ENCODE data around the gene KCNH3. TPM values are rescaled to one million over a fixed set of nuclear protein-coding genes. Genes with fewer than 3 reads are reported as not detected.
"Not testable (repeated sequence)": the region's sequence is repeated elsewhere in the genome, so short reads cannot be mapped to it uniquely, and the experiment has no call there.

The KCNH3 gene
- total RNA-seq, 1 donor from 2014 or later: not detected

DNA sequence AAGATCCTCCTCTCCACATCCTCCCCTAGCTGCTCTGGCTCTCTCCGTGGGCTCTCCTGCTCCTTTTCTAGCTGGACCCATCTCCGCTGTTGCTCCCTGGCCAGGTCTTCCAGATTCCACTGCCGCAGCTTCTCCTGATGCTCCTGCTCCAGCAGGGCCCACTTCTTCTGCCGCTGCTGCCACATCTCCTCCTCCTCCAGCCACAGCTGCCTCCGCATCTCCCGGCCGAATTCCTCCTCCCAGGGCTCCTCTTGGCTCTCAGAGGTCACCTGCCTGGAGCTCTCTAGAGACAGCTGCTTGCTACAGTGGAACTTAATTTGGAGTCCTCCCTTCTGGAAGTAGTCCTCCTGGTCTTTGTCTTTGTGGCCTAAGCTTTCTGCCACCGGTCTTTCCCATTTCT is 61.1 kb downstream of the KCNH3 start:
- H3K36me3 Mint-ChIP-seq: peaks cover 4% of the 10 kb centered on the region
- H3K4me1 ChIP-seq: no peaks in the 10 kb centered on the region
- no peak overlapping the region for H3K4me3 ChIP-seq
- H3K27me3 Mint-ChIP-seq (ENCODE audit: insufficient read depth, low read depth): peaks cover 4% of the 10 kb centered on the region
- no peak overlapping the region for H3K27ac Mint-ChIP-seq
- H3K9me3 Mint-ChIP-seq: no peaks in the 10 kb centered on the region
- no peaks in the 10 kb centered on the region for H3K27me3 ChIP-seq
- H3K27ac ChIP-seq: no peak overlapping the region
- H3K4me3 Mint-ChIP-seq: no peak overlapping the region
- peaks cover 13% of the 10 kb centered on the region for H3K4me1 Mint-ChIP-seq
- TF ChIP-seq EZH2phosphoT487 (IDR thresholded peaks at IDR 0.05): no peak
- TF ChIP-seq EZH2 (IDR thresholded peaks at IDR 0.05): no peak
- TF ChIP-seq, protein P1, sequence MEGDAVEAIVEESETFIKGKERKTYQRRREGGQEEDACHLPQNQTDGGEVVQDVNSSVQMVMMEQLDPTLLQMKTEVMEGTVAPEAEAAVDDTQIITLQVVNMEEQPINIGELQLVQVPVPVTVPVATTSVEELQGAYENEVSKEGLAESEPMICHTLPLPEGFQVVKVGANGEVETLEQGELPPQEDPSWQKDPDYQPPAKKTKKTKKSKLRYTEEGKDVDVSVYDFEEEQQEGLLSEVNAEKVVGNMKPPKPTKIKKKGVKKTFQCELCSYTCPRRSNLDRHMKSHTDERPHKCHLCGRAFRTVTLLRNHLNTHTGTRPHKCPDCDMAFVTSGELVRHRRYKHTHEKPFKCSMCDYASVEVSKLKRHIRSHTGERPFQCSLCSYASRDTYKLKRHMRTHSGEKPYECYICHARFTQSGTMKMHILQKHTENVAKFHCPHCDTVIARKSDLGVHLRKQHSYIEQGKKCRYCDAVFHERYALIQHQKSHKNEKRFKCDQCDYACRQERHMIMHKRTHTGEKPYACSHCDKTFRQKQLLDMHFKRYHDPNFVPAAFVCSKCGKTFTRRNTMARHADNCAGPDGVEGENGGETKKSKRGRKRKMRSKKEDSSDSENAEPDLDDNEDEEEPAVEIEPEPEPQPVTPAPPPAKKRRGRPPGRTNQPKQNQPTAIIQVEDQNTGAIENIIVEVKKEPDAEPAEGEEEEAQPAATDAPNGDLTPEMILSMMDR (IDR thresholded peaks at IDR 0.05): no peak
- H2AFZ ChIP-seq (replicated peaks): no peak overlapping the region
- no peak overlapping the region for H3K9ac ChIP-seq
- no peak overlapping the region for H3K4me2 ChIP-seq
- no peaks in the 10 kb centered on the region for H3K79me2 ChIP-seq (ENCODE audit: low read depth)
- H3K36me3 ChIP-seq: no peaks in the 10 kb centered on the region
- no peaks in the 10 kb centered on the region for H4K20me1 ChIP-seq (ENCODE audit: low read depth)
- no peaks in the 10 kb centered on the region for H3F3A ChIP-seq (ENCODE audit: low read depth)
- DNase-seq (ENCODE audit: low spot score): no peak
- no peaks in the 10 kb centered on the region for H3K9me3 ChIP-seq (ENCODE audit: low read depth)

DNA sequence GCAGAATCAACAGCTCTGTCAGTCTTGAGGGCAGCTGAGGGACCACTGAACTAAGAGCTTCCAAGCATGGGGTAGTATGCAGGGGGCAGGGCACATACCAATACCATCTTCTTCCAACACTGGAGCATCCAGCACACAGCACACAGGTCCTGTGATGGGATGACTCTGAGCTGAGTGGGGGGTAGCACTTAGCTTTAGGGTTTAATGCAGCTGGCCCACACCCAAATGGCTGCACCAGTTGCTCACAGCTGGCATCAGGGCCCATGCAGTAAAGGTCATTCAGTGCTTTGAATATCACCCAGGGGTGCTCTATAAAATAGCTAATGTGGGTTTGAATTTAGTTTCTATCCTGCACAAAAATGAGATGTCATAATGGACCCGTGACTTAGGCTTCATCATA is 64.9 kb downstream of the KCNH3 start:
- H3K36me3 ChIP-seq: no peaks in the 10 kb centered on the region
- no peak overlapping the region for H2AFZ ChIP-seq (replicated peaks)
- no peaks in the 10 kb centered on the region for H3K79me2 ChIP-seq (ENCODE audit: low read depth)
- no peaks in the 10 kb centered on the region for H3K4me1 ChIP-seq
- TF ChIP-seq EZH2 (IDR thresholded peaks at IDR 0.05): no peak
- TF ChIP-seq, protein P1 (IDR thresholded peaks at IDR 0.05): no peak
- TF ChIP-seq EZH2phosphoT487 (IDR thresholded peaks at IDR 0.05): no peak
- no peak overlapping the region for H3K4me3 Mint-ChIP-seq
- no peak for DNase-seq (ENCODE audit: low spot score)
- no peak overlapping the region for H3K27ac ChIP-seq
- no peak overlapping the region for H3K9ac ChIP-seq
- H3K27me3 ChIP-seq: no peaks in the 10 kb centered on the region
- H3K27ac Mint-ChIP-seq: no peak overlapping the region
- H3K36me3 Mint-ChIP-seq: no peaks in the 10 kb centered on the region
- H3K4me2 ChIP-seq: no peak overlapping the region
- peaks cover 4% of the 10 kb centered on the region for H3K4me1 Mint-ChIP-seq
- H3K4me3 ChIP-seq: no peak overlapping the region
- peaks cover 4% of the 10 kb centered on the region for H3F3A ChIP-seq (ENCODE audit: low read depth)
- H4K20me1 ChIP-seq (ENCODE audit: low read depth): no peaks in the 10 kb centered on the region
- peaks cover 4% of the 10 kb centered on the region for H3K27me3 Mint-ChIP-seq (ENCODE audit: insufficient read depth, low read depth)
- H3K9me3 ChIP-seq (ENCODE audit: low read depth): no peaks in the 10 kb centered on the region
- H3K9me3 Mint-ChIP-seq: peaks cover 3% of the 10 kb centered on the region

DNA sequence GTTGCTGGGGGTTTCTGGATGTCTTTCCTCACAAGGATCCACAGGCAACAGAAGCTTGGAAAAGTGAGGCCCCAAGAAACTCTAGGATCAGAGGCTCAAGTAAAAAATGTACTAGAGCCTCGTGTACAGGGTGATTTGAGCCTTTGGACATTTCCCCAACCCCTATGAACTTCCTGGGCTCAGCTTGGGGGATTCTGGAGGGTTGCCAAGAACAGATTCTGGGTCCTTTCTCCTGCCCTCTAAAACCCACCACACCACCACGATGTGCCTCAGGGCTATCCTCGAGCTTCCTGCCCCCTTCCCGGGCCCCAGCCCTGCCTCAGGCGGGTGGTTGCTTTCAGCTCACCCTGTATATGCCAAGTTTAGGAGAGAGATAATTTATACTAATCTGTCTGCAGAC is 66.0 kb downstream of the KCNH3 start:
- Histone ChIP-seq H3K79me2 (ENCODE audit: low read depth) (no peaks in the 10 kb centered on the region), H3K36me3 (no peaks in the 10 kb centered on the region), H3K27me3 (no peaks in the 10 kb centered on the region), H2AFZ (replicated peaks) (no peak overlapping the region), H3K4me1 (no peaks in the 10 kb centered on the region), H3K4me3 (no peak overlapping the region), H3K9me3 (ENCODE audit: low read depth) (no peaks in the 10 kb centered on the region), H3F3A (ENCODE audit: low read depth) (peaks cover 7% of the 10 kb centered on the region), H3K4me2 (no peak overlapping the region), H4K20me1 (ENCODE audit: low read depth) (no peaks in the 10 kb centered on the region), H3K27ac (no peak overlapping the region), H3K9ac (no peak overlapping the region)
- Mint-ChIP-seq H3K27ac (no peak overlapping the region), H3K27me3 (ENCODE audit: insufficient read depth, low read depth) (peaks cover 2% of the 10 kb centered on the region), H3K36me3 (peaks cover under 1% of the 10 kb centered on the region), H3K4me1 (no peaks in the 10 kb centered on the region), H3K9me3 (peaks cover 8% of the 10 kb centered on the region), H3K4me3 (no peak overlapping the region)
- DNase-seq (ENCODE audit: low spot score): no peak
- TF ChIP-seq, protein P1 (IDR thresholded peaks at IDR 0.05): no peak

DNA sequence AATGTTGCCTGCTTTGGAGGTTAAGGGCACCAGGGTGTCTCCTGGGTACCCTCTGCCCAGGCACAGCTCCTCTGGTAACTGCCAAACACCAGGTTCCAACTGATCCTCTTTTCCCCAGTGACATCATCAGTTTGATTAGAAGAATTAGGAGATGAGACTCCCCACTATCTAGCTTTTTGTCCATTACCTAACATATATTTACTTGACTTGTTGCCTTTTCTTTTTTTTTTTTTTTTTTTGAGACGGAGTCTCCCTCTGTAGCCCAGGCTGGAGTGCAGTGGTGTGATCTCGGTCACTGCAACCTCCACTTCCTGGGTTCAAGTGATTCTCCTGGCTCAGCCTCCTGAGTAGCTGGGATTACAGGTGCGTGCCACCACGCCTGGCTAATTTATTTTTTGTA is 66.7 kb downstream of the KCNH3 start, which contains the start of gene FAM186B:
FAM186B (minus strand) TSS at position 101 of the 400 bp plus-strand sequence. CDS start 162 bp downstream, outside the sequence.
- not testable (repeated sequence) for H3K36me3 ChIP-seq; H3K79me2 ChIP-seq (ENCODE audit: low read depth); H3K27ac Mint-ChIP-seq; H3K36me3 Mint-ChIP-seq; H3K4me3 ChIP-seq; H2AFZ ChIP-seq (replicated peaks); H3K27me3 ChIP-seq; H3F3A ChIP-seq (ENCODE audit: low read depth); H3K4me1 Mint-ChIP-seq; H4K20me1 ChIP-seq (ENCODE audit: low read depth); DNase-seq (ENCODE audit: low spot score); H3K27ac ChIP-seq; H3K9me3 ChIP-seq (ENCODE audit: low read depth); H3K9ac ChIP-seq; H3K27me3 Mint-ChIP-seq (ENCODE audit: insufficient read depth, low read depth); H3K4me1 ChIP-seq; H3K4me3 Mint-ChIP-seq; H3K4me2 ChIP-seq
- H3K9me3 Mint-ChIP-seq: peaks cover 14% of the 10 kb centered on the region

Small RNA genes lying within 50 kb of the gene (small RNA-seq; reads per million reads assigned to genes)
- gene POLR2KP1: not detected
- gene RNU6-834P: not detected

Other genes starting within 250 kb of the KCNH3 start
- gene PRPH, start 243.9 kb upstream of the KCNH3 start, total RNA-seq (ENCODE audit: low replicate concordance): 0.74 TPM in 1 of 2 replicates, not detected in the other
- 40.0 and 66.4 TPM in 2 replicates for gene TROAP, start 215.8 kb upstream of the KCNH3 start, total RNA-seq (ENCODE audit: low replicate concordance)
- gene C1QL4, start 201.8 kb upstream of the KCNH3 start, total RNA-seq (ENCODE audit: low replicate concordance): 0.84 and 2.8 TPM in 2 replicates
- gene DNAJC22, start 192.1 kb upstream of the KCNH3 start, total RNA-seq (ENCODE audit: low replicate concordance): 0.34 and 0.39 TPM in 2 replicates
- gene SPATS2, start 171.6 kb upstream of the KCNH3 start, total RNA-seq (ENCODE audit: low replicate concordance): 45.2 and 49.5 TPM in 2 replicates
- 62.4 and 91.5 TPM in 2 replicates for gene MCRS1, start 29.1 kb downstream of the KCNH3 start, total RNA-seq (ENCODE audit: low replicate concordance)
- gene FAM186B, start 66.6 kb downstream of the KCNH3 start, total RNA-seq (ENCODE audit: low replicate concordance): 0.25 TPM in 1 of 2 replicates, not detected in the other
- gene PRPF40B, start 84.5 kb downstream of the KCNH3 start, total RNA-seq (ENCODE audit: low replicate concordance): 18.1 and 30.5 TPM in 2 replicates
- 17.3 and 24.0 TPM in 2 replicates for gene FMNL3, start 168.4 kb downstream of the KCNH3 start, total RNA-seq (ENCODE audit: low replicate concordance)
- gene TMBIM6, start 202.5 kb downstream of the KCNH3 start, total RNA-seq (ENCODE audit: low replicate concordance): 256 and 318 TPM in 2 replicates

Data from neural progenitor cell (in vitro differentiated cells).